K562 (cell line): ENCODE measurements around the gene INPP1. TPM values are rescaled to one million over a fixed set of nuclear protein-coding genes. Genes with fewer than 3 reads are reported as not detected.

Source experiments
- ATAC-seq: fragments of 200-7000 bp; cut with Tn5 transposase; 3 replicates; pipeline ENCODE4 v1.9.1; 2020; ENCODE audit warnings: moderate library complexity
- BruUV-seq: library from RNA; stranded (reverse); fragments of 400-500 nt; replicated peaks from 2 replicates; lab custom pipeline; 2021; lab: Mats Ljungman, UMichigan
- CTCF ChIA-PET: fragments of 300-600 bp; formaldehyde crosslinking; extraction: SDS; loops from one replicate; lab custom pipeline; 2021; ENCODE audit warnings: low intra/inter-chr PET ratio; lab: Yijun Ruan, JAX
- POLR2A ChIA-PET: fragments of 300-600, 350-650 bp; sonication (Branson Sonifier 250); formaldehyde crosslinking; extraction: SDS; loops from one replicate; lab custom pipeline; 2021; ENCODE audit warnings: antibody characterized with exemption, inconsistent platforms; lab: Yijun Ruan, JAX
- DNase-seq, 4 experiments: peaks; one replicate each; pipeline versions ENCODE4 v3.0.0 to v3.0.0-alpha.2; 2011 to 2018; ENCODE audit warnings: low spot score in 3 of 4, mixed read lengths in 3 of 4; ENCODE audit errors: extremely low read depth in 1 of 4
- FAIRE-seq: peaks from 2 replicates; lab custom pipeline; 2011; peaks lifted over from hg19 to GRCh38; lab: Jason Lieb, UNC
- H2AFZ ChIP-seq: 2 replicates; pipeline ENCODE4 v1.6.0; 2011; ENCODE audit warnings: low read depth, low read length, control low read depth, inconsistent platforms
- H3K27ac ChIP-seq: fragments of 200-600 bp; 3 replicates; pipeline ENCODE4 v1.8.0; 2011; ENCODE audit warnings: low read depth, mild to moderate bottlenecking, control low read depth, inconsistent platforms, low read length, moderate library complexity, mixed read lengths; ENCODE audit errors: extremely low read depth
- H3K27me3 ChIP-seq, 2 experiments: fragments of 300-600 bp in 1 of 2; 2 replicates in 1 of 2; 3 replicates in 1 of 2; pipeline versions ENCODE4 v1.6.0 to v1.8.0; 2011; ENCODE audit warnings: inconsistent platforms in 2 of 2, low read length in 2 of 2, mild to moderate bottlenecking in 1 of 2, mixed read lengths in 1 of 2, moderate library complexity in 1 of 2; ENCODE audit not compliant: control insufficient read depth in 2 of 2, insufficient read depth in 2 of 2
- H3K36me3 ChIP-seq: fragments of 300-600 bp; 3 replicates; pipeline ENCODE4 v1.8.0; 2011; ENCODE audit warnings: mild to moderate bottlenecking, low read length, inconsistent platforms; ENCODE audit not compliant: control insufficient read depth, insufficient read depth
- H3K4me1 ChIP-seq, 2 experiments: fragments of 200-600 bp in 1 of 2; replicated peaks in 1 of 2; 2 replicates in 1 of 2; 3 replicates in 1 of 2; pipeline versions ENCODE4 v1.5.1 to v1.8.0; 2011; ENCODE audit warnings: inconsistent platforms in 2 of 2, low read length in 2 of 2, mild to moderate bottlenecking in 1 of 2, mixed read lengths in 1 of 2, moderate library complexity in 1 of 2; ENCODE audit not compliant: control insufficient read depth in 2 of 2, insufficient read depth in 2 of 2
- H3K4me2 ChIP-seq: 2 replicates; pipeline ENCODE4 v1.6.1; 2011; ENCODE audit warnings: low read length, control low read depth, inconsistent platforms, mixed read lengths; ENCODE audit not compliant: insufficient read depth
- H3K4me3 ChIP-seq: fragments of 200-600 bp; sonication (generic), shearing (Covaris generic); 2 replicates; pipeline ENCODE4 v1.5.1; 2016; ENCODE audit warnings: control low read depth, inconsistent platforms
- H3K79me2 ChIP-seq: fragments of 200-600 bp; 3 replicates; pipeline ENCODE4 v1.8.0; 2011; ENCODE audit warnings: low read length, inconsistent platforms; ENCODE audit not compliant: control insufficient read depth, insufficient read depth
- H3K9ac ChIP-seq, 2 experiments: 2 replicates each; pipeline versions ENCODE4 v1.6.0 to v1.6.1; 2011; ENCODE audit warnings: low read depth in 2 of 2, low read length in 2 of 2, control low read depth in 1 of 2, inconsistent platforms in 1 of 2, mild to moderate bottlenecking in 1 of 2, mixed read lengths in 1 of 2; ENCODE audit not compliant: insufficient read depth in 1 of 2
- H3K9me1 ChIP-seq: one replicate; pipeline ENCODE4 v1.6.0; 2011; ENCODE audit warnings: inconsistent platforms, mild to moderate bottlenecking, low read length, moderate library complexity; ENCODE audit not compliant: control insufficient read depth, insufficient read depth
- H3K9me3 ChIP-seq: replicated peaks from 2 replicates; pipeline ENCODE4 v1.5.1; 2011; ENCODE audit warnings: low read depth, low read length, inconsistent platforms; ENCODE audit not compliant: control insufficient read depth, insufficient read depth
- H4K20me1 ChIP-seq: replicated peaks from 2 replicates; pipeline ENCODE4 v1.6.1; 2011; ENCODE audit warnings: low read length, inconsistent platforms, mixed read lengths; ENCODE audit not compliant: control insufficient read depth, insufficient read depth
- BRD4 ChIP-seq: fragments of 200-600 bp; sonication (generic); IDR thresholded peaks from 2 replicates; pipeline ENCODE4 v1.6.1; 2017; ENCODE audit warnings: inconsistent platforms
- CEBPB ChIP-seq: fragments of 450-650 bp; IDR thresholded peaks from 2 replicates; pipeline ENCODE4 v1.6.1; 2016; ENCODE audit warnings: missing genetic modification characterization, missing compliant biosample characterization
- RFX1 ChIP-seq: fragments of 450-650 bp; IDR thresholded peaks from 2 replicates; pipeline ENCODE4 v1.6.1; 2016; ENCODE audit warnings: mild to moderate bottlenecking, moderate library complexity
- SIRT6 ChIP-seq: IDR thresholded peaks from one replicate; pipeline ENCODE4 v1.6.1; 2012; ENCODE audit warnings: low read depth, mild to moderate bottlenecking, control low read depth, inconsistent platforms, low read length, moderate library complexity
- ZNF512 ChIP-seq: IDR thresholded peaks from 2 replicates; pipeline ENCODE4 v1.6.1; 2016; ENCODE audit warnings: missing genetic modification characterization, missing compliant biosample characterization
- WGBS: fragments of 100-300 bp; shearing (Covaris generic); methylation state at CpG from one replicate; pipeline ENCODE4 v1.1.6; 2016; ENCODE audit warnings: low coverage, mixed read lengths; ENCODE audit not compliant: insufficient coverage; ENCODE audit errors: missing lambda C conversion rate; 5-methylcytosine and 5-hydroxymethylcytosine counted together
- in situ Hi-C: fragments of 300-500 bp; cut with MboI; formaldehyde crosslinking; loops from 4 replicates; pipeline ENCODE4 v1.15.0; 2018; ENCODE audit warnings: inconsistent platforms, mixed read lengths
- intact Hi-C: fragments of 100-400 bp; cut with micrococcal nuclease; formaldehyde crosslinking; loops from 2 replicates; pipeline ENCODE4 v1.14.2; 2022
- polyA plus RNA-seq, 8 experiments: library from polyadenylated mRNA; depleted of rRNA in 4 of 8; stranded (reverse) in 5 of 8; unstranded in 3 of 8; fragments of >200 nt; fragmentation: Nextera tagmentation in 2 of 8; fragmentation: Illumina TruSeq in 1 of 8; extraction: Ambion mirVana in 2 of 8; extraction: Trizol in 1 of 8; gene quantifications; 2 replicates each; pipeline versions ENCODE4 v1.2.1 to v1.2.3, GENCODE V29; 2011 to 2014; ENCODE audit warnings: inconsistent platforms in 1 of 8, missing spikeins in 1 of 8
- total RNA-seq, 7 experiments: library from RNA; depleted of rRNA in 6 of 7; stranded (reverse); fragments of >200 nt in 6 of 7; fragmentation: Illumina TruSeq in 2 of 7; extraction: Trizol in 2 of 7; gene quantifications; 2 replicates each; pipeline versions ENCODE4 v1.2.1 to v1.2.3, GENCODE V29; 2011 to 2021; ENCODE audit warnings: low replicate concordance in 1 of 7
- TF ChIP-seq, protein P1 (sequence below), 3 experiments: fragments of 200-800 bp in 1 of 3; sonication (Bioruptor generic) in 1 of 3; sonication (generic) in 1 of 3; formaldehyde crosslinking in 1 of 3; IDR thresholded peaks; 2 replicates each; pipeline versions ENCODE4 v1.6.1 to v1.8.0; 2016 to 2022; ENCODE audit warnings: mild to moderate bottlenecking in 2 of 3, missing compliant biosample characterization in 2 of 3, missing genetic modification characterization in 2 of 3, missing genetic modification reagents in 1 of 3

Gene INPP1
- total and polyA plus RNA-seq, 9 of the 15 experiments (the other 6 are each of a cell fraction or from before 2014, with no cell fraction given): 3.7 to 11.8 (median 6.5) TPM

DNA sequence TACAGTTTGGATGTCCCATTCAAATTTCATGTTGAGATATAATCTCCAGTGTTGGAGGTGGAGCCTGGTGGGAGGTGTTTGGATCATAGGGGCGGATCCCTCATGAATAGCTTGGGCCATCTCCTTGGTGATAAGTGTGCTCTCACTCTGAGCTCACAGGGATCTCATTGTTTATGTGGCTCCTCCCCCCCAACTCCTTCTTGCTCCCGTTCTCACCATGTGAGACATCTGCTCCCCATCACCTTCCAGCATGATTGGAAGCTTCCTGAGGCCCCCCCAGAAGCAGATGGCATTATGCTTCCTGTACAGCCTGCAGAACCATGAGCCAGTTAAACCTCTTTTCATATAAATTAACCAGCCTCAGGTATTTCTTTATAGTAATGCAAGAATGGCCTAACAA, 3.0 kb upstream of the INPP1 start:
- peak; percentile 93 for ATAC-seq
- Histone ChIP-seq H3K9me3 (no peaks in the 10 kb centered on the region), H2AFZ (0 out of 2 replicates have a peak overlapping the region, but pooled peaks have one; percentile 68), H3K4me2 (no peak overlapping the region), H3K9ac (no peak overlapping the region), H3K79me2 (peaks cover 5% of the 10 kb centered on the region; the same call in 2 of the 3 replicates), H3K4me1 (peaks cover under 1 to 9% of the 10 kb centered on the region in 2 experiments), H4K20me1 (no peaks in the 10 kb centered on the region), H3K36me3 (no peaks in the 10 kb centered on the region), H3K4me3 (no peak overlapping the region), H3K27ac (no peak overlapping the region), H3K9me1 (no peaks in the 10 kb centered on the region), H3K27me3 (no peaks in the 10 kb centered on the region)
- ChIA-PET POLR2A (interaction anchor here (0.6 kb wide), 1 partner anchor 123 kb away, joined by 3 read pairs; no protein-coding TSS in a partner anchor), CTCF (no interaction called here)
- peak; percentile 21 to 76 (median 38) for DNase-seq
- in situ Hi-C loops (no loop called here), intact Hi-C loops (no loop called here)
- no TSS peak for BruUV-seq
- FAIRE-seq: peak; percentile 93
- 12% methylated on average over 2 of the region's 2 CpGs for WGBS
- TF ChIP-seq, protein P1, sequence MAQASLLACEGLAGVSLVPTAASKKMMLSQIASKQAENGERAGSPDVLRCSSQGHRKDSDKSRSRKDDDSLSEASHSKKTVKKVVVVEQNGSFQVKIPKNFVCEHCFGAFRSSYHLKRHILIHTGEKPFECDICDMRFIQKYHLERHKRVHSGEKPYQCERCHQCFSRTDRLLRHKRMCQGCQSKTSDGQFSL (CRISPR knock-in tag; IDR thresholded peaks at IDR 0.05): 0 out of 2 replicates have a peak, but pooled peaks have one; percentile 37
- TF ChIP-seq, protein P1 (tag; IDR thresholded peaks at IDR 0.05): no peak
- no peak for TF ChIP-seq CEBPB (tag)
- TF ChIP-seq RFX1: peak; percentile 65

DNA sequence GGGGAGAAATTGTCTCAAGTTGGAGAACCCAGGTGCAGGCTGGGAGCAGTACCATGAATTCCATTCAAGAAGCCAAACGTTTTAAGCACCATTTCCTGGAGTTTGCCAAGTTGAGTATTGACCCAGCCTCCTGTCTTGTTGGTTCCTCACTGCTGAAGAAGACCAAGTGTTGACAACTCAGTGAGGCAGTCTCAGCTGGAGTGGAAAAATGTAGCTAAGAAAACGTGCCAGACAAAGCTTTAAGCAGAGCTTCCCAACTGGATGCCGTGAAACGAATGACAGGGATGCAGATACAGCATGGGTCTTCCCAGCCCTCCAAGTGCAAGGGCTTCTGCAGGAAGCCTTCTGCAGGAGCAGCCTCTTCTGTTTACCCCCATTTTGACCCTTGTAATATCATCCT, 778 bp upstream of the INPP1 start:
- intact Hi-C loops: no loop called here
- Histone ChIP-seq H3K27ac (no peak overlapping the region), H4K20me1 (no peaks in the 10 kb centered on the region), H3K4me3 (no peak overlapping the region), H3K9me1 (no peaks in the 10 kb centered on the region), H3K36me3 (no peaks in the 10 kb centered on the region), H3K27me3 (no peaks in the 10 kb centered on the region), H3K4me1 (peaks cover 0 to 9% of the 10 kb centered on the region in 2 experiments; a peak in 4 of 5 replicates), H3K4me2 (no peak overlapping the region), H3K79me2 (no peaks in the 10 kb centered on the region; the same call in 2 of the 3 replicates), H3K9me3 (no peaks in the 10 kb centered on the region), H3K9ac (no peak overlapping the region; a peak in 1 of 4 replicates), H2AFZ (0 out of 2 replicates have a peak overlapping the region, but pooled peaks have one; percentile 39)
- no peak for FAIRE-seq
- no TSS peak for BruUV-seq
- in situ Hi-C loops: no loop called here
- TF ChIP-seq ZNF512 (no peak), BRD4 (no peak), SIRT6 (no peak)
- WGBS: 81% methylated on average over 4 of the region's 4 CpGs
- no peak for ATAC-seq
- ChIA-PET CTCF (no interaction called here), POLR2A (interaction anchor here (0.7 kb wide), 1 partner anchor 76 kb away, joined by 3 read pairs; no protein-coding TSS in a partner anchor)
- DNase-seq: no peak
